Trophoblast cell (in vitro differentiated cells and primary cell): ENCODE measurements around the gene DHFR.
"Not testable (repeated sequence)": the region's sequence is repeated elsewhere in the genome, so short reads cannot be mapped to it uniquely, and the experiment has no call there.

Experiments
- DNase-seq, 2 donors: peaks; one replicate each; pipeline ENCODE4 v3.0.0-alpha.2; 2016
- H2AFZ ChIP-seq: 2 replicates; pipeline ENCODE4 v1.6.1; 2013; ENCODE audit warnings: low read length, moderate library complexity, mild to moderate bottlenecking; ENCODE audit not compliant: insufficient read depth, poor library complexity
- H2AK5ac ChIP-seq: 2 replicates; pipeline ENCODE4 v1.6.1; 2013; ENCODE audit warnings: mild to moderate bottlenecking, low read length
- H2BK120ac ChIP-seq: 2 replicates; pipeline ENCODE4 v1.6.1; 2013; ENCODE audit warnings: low read length, mild to moderate bottlenecking, moderate library complexity; ENCODE audit not compliant: insufficient read depth, poor library complexity
- H2BK12ac ChIP-seq: 2 replicates; pipeline ENCODE4 v1.6.1; 2013; ENCODE audit warnings: mild to moderate bottlenecking, low read length, moderate library complexity
- H2BK5ac ChIP-seq: 2 replicates; pipeline ENCODE4 v1.6.1; 2013; ENCODE audit warnings: low read length, low read depth, moderate library complexity, mild to moderate bottlenecking; ENCODE audit not compliant: poor library complexity
- H3K14ac ChIP-seq: 2 replicates; pipeline ENCODE4 v1.6.1; 2013; ENCODE audit warnings: mild to moderate bottlenecking, low read length
- H3K18ac ChIP-seq: 2 replicates; pipeline ENCODE4 v1.6.1; 2013; ENCODE audit warnings: mild to moderate bottlenecking, low read length
- H3K23ac ChIP-seq: 2 replicates; pipeline ENCODE4 v1.6.1; 2013; ENCODE audit warnings: low read length
- H3K27ac ChIP-seq: 2 replicates; pipeline ENCODE4 v1.5.1; 2013; ENCODE audit warnings: low read depth, mild to moderate bottlenecking, inconsistent platforms, low read length, moderate library complexity
- H3K27me3 ChIP-seq: 2 replicates; pipeline ENCODE4 v1.6.1; 2013; ENCODE audit warnings: inconsistent platforms, mild to moderate bottlenecking, low read length, moderate library complexity; ENCODE audit not compliant: insufficient read depth
- H3K36me3 ChIP-seq, 2 experiments: 1 replicate in 1 of 2; 2 replicates in 1 of 2; pipeline ENCODE4 v1.6.1; 2013; ENCODE audit warnings: low read length in 2 of 2, mild to moderate bottlenecking in 2 of 2, moderate library complexity in 1 of 2; ENCODE audit not compliant: insufficient read depth in 2 of 2, control insufficient read depth in 1 of 2
- H3K4ac ChIP-seq: 2 replicates; pipeline ENCODE4 v1.6.1; 2013; ENCODE audit warnings: low read depth, mild to moderate bottlenecking, low read length, moderate library complexity
- H3K4me1 ChIP-seq, 2 experiments: 1 replicate in 1 of 2; 2 replicates in 1 of 2; pipeline ENCODE4 v1.6.1; 2013; ENCODE audit warnings: low read length in 2 of 2, mild to moderate bottlenecking in 2 of 2, moderate library complexity in 1 of 2; ENCODE audit not compliant: insufficient read depth in 2 of 2, control insufficient read depth in 1 of 2
- H3K4me2 ChIP-seq: 2 replicates; pipeline ENCODE4 v1.6.1; 2013; ENCODE audit warnings: inconsistent platforms, mild to moderate bottlenecking, low read length, moderate library complexity
- H3K4me3 ChIP-seq: 2 replicates; pipeline ENCODE4 v1.5.1; 2013; ENCODE audit warnings: mild to moderate bottlenecking, low read depth, low read length, inconsistent platforms
- H3K79me1 ChIP-seq: one replicate; pipeline ENCODE4 v1.6.1; 2013; ENCODE audit warnings: low read length
- H3K79me2 ChIP-seq: 2 replicates; pipeline ENCODE4 v1.6.1; 2013; ENCODE audit warnings: low read length, mild to moderate bottlenecking; ENCODE audit not compliant: control insufficient read depth, insufficient read depth, poor library complexity
- H3K9ac ChIP-seq: 2 replicates; pipeline ENCODE4 v1.6.1; 2013; ENCODE audit warnings: mild to moderate bottlenecking, low read length
- H3K9me3 ChIP-seq: 2 replicates; pipeline ENCODE4 v1.6.1; 2013; ENCODE audit warnings: low read depth, mild to moderate bottlenecking, control low read depth, inconsistent platforms, low read length; ENCODE audit not compliant: insufficient read depth
- H4K12ac ChIP-seq: 2 replicates; pipeline ENCODE4 v1.6.1; 2013; ENCODE audit warnings: low read depth, mild to moderate bottlenecking, low read length, moderate library complexity
- H4K8ac ChIP-seq: 2 replicates; pipeline ENCODE4 v1.6.1; 2013; ENCODE audit warnings: low read depth, mild to moderate bottlenecking, low read length, moderate library complexity
- H4K91ac ChIP-seq: one replicate; pipeline ENCODE4 v1.6.1; 2013; ENCODE audit warnings: low read depth, mild to moderate bottlenecking, low read length, moderate library complexity
- WGBS: extraction: QIAGEN DNeasy Blood & Tissue Kit; methylation state at CpG from one replicate; pipeline ENCODE4 v1.1.7; 2013; ENCODE audit warnings: missing lambda C conversion rate; ENCODE audit not compliant: insufficient read length, insufficient coverage; ENCODE audit errors: extremely low coverage; 5-methylcytosine and 5-hydroxymethylcytosine counted together

The DHFR gene

DNA sequence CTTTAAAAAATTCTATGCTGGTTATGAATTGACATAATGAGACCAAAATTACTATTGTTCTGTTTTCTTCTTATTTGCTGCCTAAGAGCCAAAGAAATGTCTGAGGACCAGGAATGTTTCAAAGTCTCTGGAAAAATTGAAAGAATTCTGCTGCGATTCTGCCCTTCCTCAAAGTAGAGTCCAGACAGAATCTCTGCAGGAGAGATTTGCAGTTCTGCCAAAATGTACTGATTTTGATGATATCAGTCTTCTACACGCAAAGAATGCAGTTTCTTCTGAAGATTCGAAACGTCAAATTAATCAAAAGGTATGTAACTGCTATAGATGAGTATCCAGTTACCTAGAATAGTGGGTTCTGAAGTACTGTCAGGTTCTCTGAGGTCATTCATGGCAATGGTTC, 10.3 kb upstream of the DHFR start:
- Histone ChIP-seq H2BK12ac (no peak overlapping the region), H3K36me3 (peaks cover 11 to 18% of the 10 kb centered on the region in 2 experiments), H3K23ac (no peak overlapping the region), H2AK5ac (no peak overlapping the region), H3K14ac (no peak overlapping the region), H3K79me1 (no peaks in the 10 kb centered on the region), H2BK5ac (no peak overlapping the region), H2AFZ (no peak overlapping the region), H3K4me2 (no peak overlapping the region), H3K4me3 (no peak overlapping the region), H3K4ac (no peak overlapping the region), H3K9ac (no peak overlapping the region), H3K9me3 (no peaks in the 10 kb centered on the region), H3K18ac (no peak overlapping the region), H4K91ac (no peak overlapping the region), H2BK120ac (no peak overlapping the region), H3K27me3 (no peaks in the 10 kb centered on the region), H3K27ac (no peak overlapping the region), H3K4me1 (no peaks in the 10 kb centered on the region), H3K79me2 (no peaks in the 10 kb centered on the region), H4K8ac (no peak overlapping the region), H4K12ac (no peak overlapping the region)
- WGBS = no CpG with 5 or more reads among the region's 4 CpGs
- peak in 1 of 2 donors; percentile 4 for DNase-seq

DNA sequence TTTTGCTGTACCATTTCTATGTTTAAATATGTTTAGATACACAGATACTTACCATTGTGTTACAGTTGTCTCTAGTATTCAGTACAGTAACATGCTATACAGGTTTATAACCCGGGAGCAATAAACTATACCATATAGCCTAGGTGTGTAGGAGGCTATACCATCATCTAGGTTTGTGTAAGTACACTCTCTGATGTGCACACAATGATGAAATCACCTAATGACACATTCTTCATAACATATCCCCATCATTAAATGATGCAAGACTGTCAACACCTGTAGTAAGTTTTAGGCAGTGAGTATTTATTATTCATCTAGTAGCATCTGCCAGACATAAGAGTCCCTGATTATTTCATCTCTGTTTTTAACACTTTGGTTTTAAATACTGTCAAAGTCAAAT, 7.3 kb upstream of the DHFR start:
- no peaks in the 10 kb centered on the region for H3K27me3 ChIP-seq
- no peak overlapping the region for H2BK5ac ChIP-seq
- no peak overlapping the region for H4K8ac ChIP-seq
- no peak overlapping the region for H3K4ac ChIP-seq
- no peak overlapping the region for H4K12ac ChIP-seq
- no peaks in the 10 kb centered on the region for H3K79me2 ChIP-seq
- no peak overlapping the region for H3K23ac ChIP-seq
- H2BK12ac ChIP-seq = no peak overlapping the region
- no peak overlapping the region for H2AFZ ChIP-seq
- no peak overlapping the region for H3K14ac ChIP-seq
- H2BK120ac ChIP-seq = no peak overlapping the region
- H3K9me3 ChIP-seq = no peaks in the 10 kb centered on the region
- no peaks in the 10 kb centered on the region for H3K79me1 ChIP-seq
- H2AK5ac ChIP-seq = no peak overlapping the region
- no peak overlapping the region for H3K9ac ChIP-seq
- no peak overlapping the region for H3K4me2 ChIP-seq
- H3K4me3 ChIP-seq = no peak overlapping the region
- no peak overlapping the region for H3K27ac ChIP-seq
- peaks cover 9 to 15% of the 10 kb centered on the region in 2 experiments for H3K36me3 ChIP-seq
- DNase-seq = no peak
- H4K91ac ChIP-seq = no peak overlapping the region
- H3K18ac ChIP-seq = no peak overlapping the region
- no CpG with 5 or more reads among the region's 1 CpG for WGBS
- no peaks in the 10 kb centered on the region for H3K4me1 ChIP-seq

DNA sequence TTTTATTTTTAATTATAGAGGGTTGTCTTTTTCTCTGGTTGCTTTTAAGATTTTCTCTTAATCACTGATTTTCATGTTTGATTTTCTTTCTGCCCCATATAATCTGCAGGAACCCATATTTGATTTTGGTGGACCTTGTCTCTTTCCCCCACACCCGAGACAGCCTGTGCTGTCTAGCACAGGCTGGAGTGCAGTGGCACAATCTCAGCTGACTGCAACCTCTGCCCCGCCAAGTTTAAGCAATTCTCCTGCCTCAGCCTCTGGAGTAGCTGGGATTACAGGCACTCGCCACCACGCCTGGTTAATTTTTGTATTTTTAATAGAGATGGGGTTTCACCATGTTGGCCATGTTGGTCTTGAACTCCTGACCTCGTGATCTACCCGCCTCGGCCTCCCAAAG, 5.9 kb upstream of the DHFR start:
- H3K4me3 ChIP-seq, H3K27ac ChIP-seq, H4K8ac ChIP-seq, H2AK5ac ChIP-seq, H3K27me3 ChIP-seq, DNase-seq, H3K9me3 ChIP-seq, H3K4me2 ChIP-seq, H4K12ac ChIP-seq, H3K79me1 ChIP-seq, H3K18ac ChIP-seq, H2BK120ac ChIP-seq, H2BK5ac ChIP-seq, H3K23ac ChIP-seq, H3K79me2 ChIP-seq, H4K91ac ChIP-seq, H3K14ac ChIP-seq, H3K4ac ChIP-seq, H2BK12ac ChIP-seq, H3K9ac ChIP-seq, H3K4me1 ChIP-seq, H2AFZ ChIP-seq: not testable (repeated sequence)
- WGBS = no CpG with 5 or more reads among the region's 7 CpGs
- H3K36me3 ChIP-seq = peaks cover 7 to 15% of the 10 kb centered on the region in 2 experiments

DNA sequence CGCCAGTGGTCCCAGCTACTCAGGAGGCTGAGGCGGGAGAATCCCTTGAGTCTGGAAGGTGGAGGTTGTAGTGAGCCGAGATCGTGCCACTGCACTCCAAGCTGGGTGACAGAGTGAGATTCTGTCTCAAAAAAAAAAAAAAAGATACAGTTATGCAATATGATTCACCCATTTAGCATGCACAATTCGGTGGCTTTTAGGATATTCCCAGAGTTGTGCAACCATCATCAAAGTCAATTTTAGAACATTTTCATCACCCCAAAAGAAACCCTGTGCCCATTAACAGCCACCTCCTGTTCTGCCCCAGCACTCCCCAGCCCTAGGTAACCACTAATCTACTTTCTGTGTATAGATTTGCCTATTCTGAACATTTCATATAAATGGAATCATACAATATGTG, 4.3 kb upstream of the DHFR start:
- Histone ChIP-seq H2BK120ac (no peak overlapping the region), H2AFZ (no peak overlapping the region), H2AK5ac (no peak overlapping the region), H2BK12ac (no peak overlapping the region), H3K4me2 (no peak overlapping the region), H3K79me1 (peaks cover 7% of the 10 kb centered on the region), H3K36me3 (peaks cover 7 to 15% of the 10 kb centered on the region in 2 experiments), H3K23ac (no peak overlapping the region), H3K14ac (no peak overlapping the region), H3K27me3 (no peaks in the 10 kb centered on the region), H3K27ac (no peak overlapping the region), H3K4me1 (peaks cover 4% of the 10 kb centered on the region in 2 experiments), H3K4ac (no peak overlapping the region), H3K18ac (no peak overlapping the region), H3K79me2 (peaks cover 6% of the 10 kb centered on the region), H2BK5ac (no peak overlapping the region), H4K91ac (no peak overlapping the region), H4K12ac (no peak overlapping the region), H3K9me3 (no peaks in the 10 kb centered on the region), H3K9ac (no peak overlapping the region), H3K4me3 (no peak overlapping the region), H4K8ac (no peak overlapping the region)
- no CpG with 5 or more reads among the region's 5 CpGs for WGBS
- peak in 1 of 2 donors; percentile 9 for DNase-seq
